ENCODE measurements around the gene CST1.
"Not testable (repeated sequence)": the region's sequence is repeated elsewhere in the genome, so short reads cannot be mapped to it uniquely, and the experiment has no call there.

GRCh38 chr20:23768520-23768919 lies 17.8 kb upstream of the CST1 start:
- TF ChIP-seq CTCF (IDR thresholded peaks at IDR 0.05 in 4 of 5, conservative IDR thresholded peaks at IDR 0.05 in 1 of 5); POLR2A (IDR thresholded peaks at IDR 0.05): not testable (repeated sequence)
